ENCODE data around the gene BMAL2. TPM values are rescaled to one million over a fixed set of nuclear protein-coding genes. Genes with fewer than 3 reads are reported as not detected.

Gene BMAL2
- total RNA-seq, 1 donor from 2014 or later: 4.2 TPM

GRCh38 chr12:27289414-27289813, 43.2 kb upstream of the BMAL2 start:
- ChIA-PET CTCF (no interaction called here), POLR2A (no interaction called here)
- Mint-ChIP-seq H3K27ac (no peak overlapping the region), H3K36me3 (ENCODE audit: low read depth) (peaks cover 1% of the 10 kb centered on the region), H3K27me3 (no peaks in the 10 kb centered on the region), H3K4me3 (no peak overlapping the region), H3K4me1 (peaks cover 28% of the 10 kb centered on the region), H3K9me3 (no peaks in the 10 kb centered on the region)
- no peak for DNase-seq
- TF ChIP-seq, protein P1, sequence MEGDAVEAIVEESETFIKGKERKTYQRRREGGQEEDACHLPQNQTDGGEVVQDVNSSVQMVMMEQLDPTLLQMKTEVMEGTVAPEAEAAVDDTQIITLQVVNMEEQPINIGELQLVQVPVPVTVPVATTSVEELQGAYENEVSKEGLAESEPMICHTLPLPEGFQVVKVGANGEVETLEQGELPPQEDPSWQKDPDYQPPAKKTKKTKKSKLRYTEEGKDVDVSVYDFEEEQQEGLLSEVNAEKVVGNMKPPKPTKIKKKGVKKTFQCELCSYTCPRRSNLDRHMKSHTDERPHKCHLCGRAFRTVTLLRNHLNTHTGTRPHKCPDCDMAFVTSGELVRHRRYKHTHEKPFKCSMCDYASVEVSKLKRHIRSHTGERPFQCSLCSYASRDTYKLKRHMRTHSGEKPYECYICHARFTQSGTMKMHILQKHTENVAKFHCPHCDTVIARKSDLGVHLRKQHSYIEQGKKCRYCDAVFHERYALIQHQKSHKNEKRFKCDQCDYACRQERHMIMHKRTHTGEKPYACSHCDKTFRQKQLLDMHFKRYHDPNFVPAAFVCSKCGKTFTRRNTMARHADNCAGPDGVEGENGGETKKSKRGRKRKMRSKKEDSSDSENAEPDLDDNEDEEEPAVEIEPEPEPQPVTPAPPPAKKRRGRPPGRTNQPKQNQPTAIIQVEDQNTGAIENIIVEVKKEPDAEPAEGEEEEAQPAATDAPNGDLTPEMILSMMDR (IDR thresholded peaks at IDR 0.05): no peak
- intact Hi-C loops (cut with micrococcal nuclease): no loop called here
- ATAC-seq (ENCODE audit: low read depth): no peak

DNA sequence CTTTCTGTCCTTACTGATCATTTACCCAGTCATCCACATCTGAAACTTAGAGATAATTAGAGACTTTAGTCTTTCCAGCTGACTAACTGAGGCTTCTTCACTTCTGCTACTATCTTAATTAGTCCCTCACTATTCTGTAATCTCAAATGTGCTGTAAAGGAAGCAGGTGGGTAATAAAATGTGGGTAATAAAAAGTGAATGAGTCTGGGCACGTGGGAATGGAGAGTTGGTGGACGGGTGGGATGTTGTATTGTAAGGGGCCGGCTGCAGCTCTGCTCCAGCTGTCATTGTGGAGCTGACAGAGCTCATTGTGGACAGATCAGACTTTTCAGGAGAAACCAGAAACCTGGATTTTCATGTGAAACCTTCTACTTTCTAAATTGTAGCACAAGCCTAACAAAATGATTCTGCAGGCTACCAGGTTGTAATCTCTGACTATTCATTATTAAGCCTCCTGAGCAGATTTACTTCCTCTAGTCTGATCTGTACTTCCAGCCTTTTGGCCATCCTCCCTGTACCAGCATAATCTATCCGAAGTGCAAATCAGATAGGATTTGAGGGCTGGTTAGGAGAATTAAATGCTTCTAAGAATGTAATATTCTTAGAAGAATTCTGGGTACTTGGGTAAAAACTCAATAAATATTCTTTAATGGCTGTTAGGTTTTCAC, 42.0 kb upstream of the BMAL2 start:
- H3K4me1 Mint-ChIP-seq: peaks cover 20% of the 10 kb centered on the region
- CTCF ChIA-PET: no interaction called here
- no peak for DNase-seq

DNA sequence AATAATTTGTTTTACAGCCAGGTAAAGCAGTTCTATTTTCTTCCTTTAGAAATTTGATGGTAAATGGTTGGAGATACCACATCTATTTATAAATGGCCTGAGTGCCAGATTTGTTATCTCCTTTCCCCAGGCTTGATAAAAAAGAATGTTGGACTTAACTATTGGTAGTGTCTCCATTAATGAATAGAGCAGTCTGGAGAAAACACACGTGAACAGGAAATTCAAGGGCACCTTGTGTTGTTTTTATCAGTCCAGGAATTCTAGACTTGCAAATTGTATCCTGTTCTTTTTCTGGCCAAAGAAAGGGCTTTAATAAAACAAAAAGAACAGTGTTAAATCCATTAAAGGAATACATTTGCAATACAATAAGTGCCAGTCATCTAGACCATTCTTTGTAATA, 40.8 kb upstream of the BMAL2 start:
- CTCF ChIA-PET: no interaction called here
- no peak for ATAC-seq (ENCODE audit: low read depth)
- intact Hi-C loops (cut with micrococcal nuclease): no loop called here
- no peaks in the 10 kb centered on the region for H3K9me3 Mint-ChIP-seq
- POLR2A ChIA-PET: no interaction called here
- H3K4me3 Mint-ChIP-seq: no peak overlapping the region
- TF ChIP-seq, protein P1 (IDR thresholded peaks at IDR 0.05): no peak
- peaks cover 16% of the 10 kb centered on the region for H3K4me1 Mint-ChIP-seq
- H3K27ac Mint-ChIP-seq: no peak overlapping the region
- no peaks in the 10 kb centered on the region for H3K27me3 Mint-ChIP-seq
- peaks cover 3% of the 10 kb centered on the region for H3K36me3 Mint-ChIP-seq (ENCODE audit: low read depth)
- no peak for DNase-seq

More for the DNA sequence above, 42.0 kb upstream of the BMAL2 start:
- Mint-ChIP-seq H3K4me3 (no peak overlapping the region), H3K27me3 (no peaks in the 10 kb centered on the region), H3K27ac (no peak overlapping the region), H3K9me3 (no peaks in the 10 kb centered on the region), H3K36me3 (ENCODE audit: low read depth) (peaks cover 3% of the 10 kb centered on the region)
- intact Hi-C loops (cut with micrococcal nuclease): no loop called here
- POLR2A ChIA-PET: no interaction called here
- ATAC-seq (ENCODE audit: low read depth): no peak
- TF ChIP-seq, protein P1 (IDR thresholded peaks at IDR 0.05): no peak

DNA sequence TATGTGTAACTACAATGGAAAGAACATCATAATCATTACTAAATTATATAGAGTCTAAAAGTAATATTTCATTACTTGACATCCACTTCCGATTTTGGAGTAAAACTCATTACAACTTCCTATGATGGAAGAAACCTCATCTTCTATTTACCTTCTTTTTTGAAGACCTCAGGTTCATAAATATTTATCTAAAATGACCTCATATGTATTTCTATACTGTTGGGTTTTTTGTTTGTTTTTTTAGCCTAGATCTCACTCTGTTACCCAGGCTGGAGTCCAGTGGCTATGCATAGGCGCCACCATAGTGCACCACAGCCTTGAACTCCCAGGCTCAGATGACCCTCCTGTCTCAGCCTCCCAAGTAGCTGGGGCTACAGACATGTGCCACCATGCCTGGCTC, 39.9 kb upstream of the BMAL2 start:
- Mint-ChIP-seq H3K9me3 (no peaks in the 10 kb centered on the region), H3K4me3 (no peak overlapping the region), H3K27ac (no peak overlapping the region), H3K27me3 (no peaks in the 10 kb centered on the region), H3K4me1 (peaks cover 16% of the 10 kb centered on the region), H3K36me3 (ENCODE audit: low read depth) (peaks cover 5% of the 10 kb centered on the region)
- TF ChIP-seq, protein P1 (IDR thresholded peaks at IDR 0.05): no peak
- POLR2A ChIA-PET: no interaction called here
- intact Hi-C loops (cut with micrococcal nuclease): no loop called here
- CTCF ChIA-PET: no interaction called here
- ATAC-seq (ENCODE audit: low read depth) (no peak), DNase-seq (no peak)

GRCh38 chr12:27293463-27293862, 39.2 kb upstream of the BMAL2 start:
- intact Hi-C loops (cut with micrococcal nuclease): no loop called here
- Mint-ChIP-seq H3K27me3 (no peaks in the 10 kb centered on the region), H3K4me1 (peaks cover 16% of the 10 kb centered on the region), H3K4me3 (no peak overlapping the region), H3K27ac (no peak overlapping the region), H3K9me3 (no peaks in the 10 kb centered on the region), H3K36me3 (ENCODE audit: low read depth) (peaks cover 10% of the 10 kb centered on the region)
- POLR2A ChIA-PET: no interaction called here
- CTCF ChIA-PET: no interaction called here
- ATAC-seq (ENCODE audit: low read depth): no peak
- TF ChIP-seq, protein P1 (IDR thresholded peaks at IDR 0.05): no peak
- DNase-seq: no peak
